OCI-LY7 (cell line): ENCODE measurements around the gene TMEM127. TPM values are rescaled to one million over a fixed set of nuclear protein-coding genes. Genes with fewer than 3 reads are reported as not detected.

Source experiments
- BruUV-seq: library from RNA; stranded (reverse); fragments of 400-500 nt; replicated peaks from 2 replicates; lab custom pipeline; 2021; lab: Mats Ljungman, UMichigan
- CTCF ChIA-PET: fragments of 300-600 bp; sonication (Branson Sonifier 250); formaldehyde crosslinking; loops from one replicate; lab custom pipeline; 2022; ENCODE audit warnings: antibody characterized with exemption; ENCODE audit not compliant: unreplicated experiment; lab: Charles Lee
- POLR2A ChIA-PET: fragments of 300-600 bp; sonication (Branson Sonifier 250); formaldehyde crosslinking; loops from one replicate; lab custom pipeline; 2022; ENCODE audit warnings: antibody characterized with exemption; lab: Charles Lee
- DNase-seq: peaks from one replicate; pipeline ENCODE4 v3.0.0-alpha.2; 2015; ENCODE audit warnings: low spot score
- H2AFZ ChIP-seq: fragments of 200-600 bp; sonication (generic), shearing (Covaris generic); 2 replicates; pipeline ENCODE4 v1.6.1; 2014; ENCODE audit warnings: mild to moderate bottlenecking, antibody characterized with exemption, low read length, moderate library complexity
- H3K27ac ChIP-seq: fragments of 200-600 bp; sonication (generic); 2 replicates; pipeline ENCODE4 v1.5.1; 2014; ENCODE audit warnings: mixed run types, low read depth, mild to moderate bottlenecking, moderate library complexity, low read length, inconsistent platforms; ENCODE audit not compliant: poor library complexity, severe bottlenecking
- H3K36me3 ChIP-seq: fragments of 200-600 bp; sonication (generic); 2 replicates; pipeline ENCODE4 v1.6.1; 2014; ENCODE audit warnings: mild to moderate bottlenecking, antibody characterized with exemption, low read length, moderate library complexity, mixed read lengths; ENCODE audit not compliant: insufficient read depth
- H3K4me1 ChIP-seq: fragments of 200-600 bp; sonication (generic); 2 replicates; pipeline ENCODE4 v1.5.1; 2014; ENCODE audit warnings: mild to moderate bottlenecking, low read length; ENCODE audit not compliant: insufficient read depth, poor library complexity, severe bottlenecking
- H3K4me2 ChIP-seq: fragments of 200-600 bp; sonication (generic); 2 replicates; pipeline ENCODE4 v1.6.1; 2014; ENCODE audit warnings: mild to moderate bottlenecking, low read length
- H3K4me3 ChIP-seq: fragments of 200-600 bp; sonication (generic); 2 replicates; pipeline ENCODE4 v1.5.1; 2014; ENCODE audit warnings: mild to moderate bottlenecking, low read depth, low read length; ENCODE audit not compliant: poor library complexity, severe bottlenecking
- H3K79me2 ChIP-seq: fragments of 200-600 bp; sonication (generic); 2 replicates; pipeline ENCODE4 v1.6.1; 2016; ENCODE audit warnings: low read depth, mild to moderate bottlenecking, low read length, moderate library complexity, mixed read lengths; ENCODE audit not compliant: insufficient read depth
- H3K9me2 ChIP-seq: fragments of 200-600 bp; sonication (generic); 2 replicates; pipeline ENCODE4 v1.6.1; 2016; ENCODE audit warnings: mild to moderate bottlenecking, low read length, mixed read lengths; ENCODE audit not compliant: insufficient read depth
- H3K9me3 ChIP-seq: fragments of 200-600 bp; sonication (generic); 2 replicates; pipeline ENCODE4 v1.6.1; 2014; ENCODE audit warnings: mild to moderate bottlenecking, mixed run types, low read length, mixed read lengths
- H4K20me1 ChIP-seq: fragments of 200-600 bp; sonication (generic); 2 replicates; pipeline ENCODE4 v1.6.1; 2014; ENCODE audit warnings: mild to moderate bottlenecking, antibody characterized with exemption, low read length, moderate library complexity, mixed read lengths; ENCODE audit not compliant: insufficient read depth
- CTCF ChIP-seq: fragments of 200-600 bp; sonication (generic); conservative IDR thresholded peaks from 2 replicates; pipeline ENCODE4 v1.5.1; 2014; ENCODE audit warnings: mild to moderate bottlenecking, antibody characterized with exemption, low read length, moderate library complexity, mixed read lengths
- EZH2phosphoT487 ChIP-seq: fragments of 200-600 bp; sonication (generic); IDR thresholded peaks from 2 replicates; pipeline ENCODE4 v1.6.1; 2018; ENCODE audit warnings: low read depth, borderline replicate concordance, mild to moderate bottlenecking, mixed run types, antibody characterized with exemption, low read length, moderate library complexity, mixed read lengths
- intact Hi-C: fragments of 100-400 bp; cut with micrococcal nuclease; formaldehyde crosslinking; loops from one replicate; pipeline ENCODE4 v1.10.0; 2022; ENCODE audit not compliant: unreplicated experiment
- total RNA-seq, 2 experiments: library from RNA; depleted of rRNA in 1 of 2; stranded (reverse); fragments of >200 nt in 1 of 2; shearing (Covaris generic) in 1 of 2; gene quantifications; 2 replicates each; pipeline ENCODE4 v1.2.3, GENCODE V29; 2014 to 2022

The TMEM127 gene
- total RNA-seq, 2 experiments from 2014 or later = 12.1 to 20.4 TPM

GRCh38 chr2:96274355-96275056 is 8.7 kb upstream of the TMEM127 start:
- H4K20me1 ChIP-seq = no peaks in the 10 kb centered on the region
- H3K9me3 ChIP-seq = no peaks in the 10 kb centered on the region
- H3K27ac ChIP-seq = no peak overlapping the region
- intact Hi-C loops = no loop called here
- no peaks in the 10 kb centered on the region for H3K4me1 ChIP-seq
- H2AFZ ChIP-seq = no peak overlapping the region
- POLR2A ChIA-PET = interaction anchor here (0.8 to 1.0 kb wide), 2 partner anchors 16 to 33 kb away, joined by 3 to 4 read pairs; no protein-coding TSS in a partner anchor
- DNase-seq = no peak
- CTCF ChIA-PET = no interaction called here
- no peaks in the 10 kb centered on the region for H3K9me2 ChIP-seq
- BruUV-seq = TSS peak; percentile 76
- H3K4me3 ChIP-seq = no peak overlapping the region
- H3K4me2 ChIP-seq = no peak overlapping the region
- peaks cover 94% of the 10 kb centered on the region for H3K36me3 ChIP-seq
- H3K79me2 ChIP-seq = no peaks in the 10 kb centered on the region
- TF ChIP-seq CTCF (no peak), EZH2phosphoT487 (no peak)

GRCh38 chr2:96273763-96274162 is 8.0 kb upstream of the TMEM127 start:
- BruUV-seq = no TSS peak
- H3K79me2 ChIP-seq = no peaks in the 10 kb centered on the region
- intact Hi-C loops = no loop called here
- H3K4me1 ChIP-seq = no peaks in the 10 kb centered on the region
- DNase-seq = no peak
- H4K20me1 ChIP-seq = no peaks in the 10 kb centered on the region
- H2AFZ ChIP-seq = no peak overlapping the region
- no peak for TF ChIP-seq CTCF
- H3K9me3 ChIP-seq = no peaks in the 10 kb centered on the region
- peaks cover 94% of the 10 kb centered on the region for H3K36me3 ChIP-seq
- H3K4me2 ChIP-seq = no peak overlapping the region
- ChIA-PET POLR2A (interaction anchor here (0.6 to 1.0 kb wide), 3 partner anchors 17 to 52 kb away, joined by 3 to 4 read pairs (median 3); no protein-coding TSS in a partner anchor), CTCF (no interaction called here)
- no peak overlapping the region for H3K27ac ChIP-seq
- H3K9me2 ChIP-seq = no peaks in the 10 kb centered on the region
- no peak overlapping the region for H3K4me3 ChIP-seq

- Histone ChIP-seq H3K4me3 (no peak overlapping the region), H2AFZ (no peak overlapping the region), H3K9me3 (no peaks in the 10 kb centered on the region), H3K4me1 (peaks cover 5% of the 10 kb centered on the region), H3K9me2 (no peaks in the 10 kb centered on the region), H4K20me1 (no peaks in the 10 kb centered on the region), H3K4me2 (no peak overlapping the region), H3K36me3 (peaks cover 92% of the 10 kb centered on the region), H3K79me2 (peaks cover 8% of the 10 kb centered on the region), H3K27ac (no peak overlapping the region)
- intact Hi-C loops = no loop called here
- no peak for DNase-seq
- TF ChIP-seq CTCF = peak; percentile 31; the same call in 1 of the 2 replicates
- no peak for TF ChIP-seq EZH2phosphoT487
- ChIA-PET CTCF (no interaction called here), POLR2A (interaction anchor here (1.0 kb wide), 1 partner anchor 34 kb away, joined by 3 read pairs; the partner anchor contains the start of gene SNRNP200)
- TSS peak; percentile 61 for BruUV-seq
Observed at GRCh38 chr2:96271995-96272394, 6.2 kb upstream of the TMEM127 start.
